Astrocyte (in vitro differentiated cells and primary cell): ENCODE results near the gene SMARCD2. TPM values are rescaled to one million over a fixed set of nuclear protein-coding genes. Genes with fewer than 3 reads are reported as not detected.

ENCODE experiments used
- DNase-seq: peaks from one replicate; pipeline ENCODE4 v3.0.0-alpha.2; 2010; ENCODE audit warnings: low read depth
- FAIRE-seq: peaks from 2 replicates; lab custom pipeline; 2011; peaks lifted over from hg19 to GRCh38; lab: Jason Lieb, UNC
- H2AFZ ChIP-seq: 2 replicates; pipeline ENCODE4 v1.6.0; 2012; ENCODE audit warnings: low read depth, low read length, inconsistent platforms
- H3K27ac ChIP-seq: 2 replicates; pipeline ENCODE4 v1.5.1; 2011; ENCODE audit warnings: low read depth, low read length, inconsistent platforms
- H3K27me3 ChIP-seq: 2 replicates; pipeline ENCODE4 v1.6.0; 2011; ENCODE audit warnings: low read length, inconsistent platforms; ENCODE audit not compliant: insufficient read depth
- H3K36me3 ChIP-seq: 2 replicates; pipeline ENCODE4 v1.5.1; 2011; ENCODE audit warnings: low read length, inconsistent platforms; ENCODE audit not compliant: insufficient read depth
- H3K4me1 ChIP-seq: 2 replicates; pipeline ENCODE4 v1.5.1; 2011; ENCODE audit warnings: low read length, inconsistent platforms; ENCODE audit not compliant: insufficient read depth
- H3K4me2 ChIP-seq: 2 replicates; pipeline ENCODE4 v1.6.0; 2012; ENCODE audit warnings: low read length, inconsistent platforms
- H3K4me3 ChIP-seq: 2 replicates; pipeline ENCODE4 v1.5.1; 2011; ENCODE audit warnings: low read depth, mild to moderate bottlenecking, low read length, inconsistent platforms; ENCODE audit not compliant: insufficient read depth
- H3K79me2 ChIP-seq: 2 replicates; pipeline ENCODE4 v1.6.0; 2012; ENCODE audit warnings: mild to moderate bottlenecking, low read length, inconsistent platforms; ENCODE audit not compliant: insufficient read depth
- H3K9ac ChIP-seq: 2 replicates; pipeline ENCODE4 v1.6.0; 2012; ENCODE audit warnings: mild to moderate bottlenecking, low read length, inconsistent platforms
- H3K9me3 ChIP-seq: 2 replicates; pipeline ENCODE4 v1.5.1; 2012; ENCODE audit warnings: low read depth, mild to moderate bottlenecking, low read length, inconsistent platforms; ENCODE audit not compliant: insufficient read depth
- H4K20me1 ChIP-seq: 2 replicates; pipeline ENCODE4 v1.6.0; 2012; ENCODE audit warnings: low read length, inconsistent platforms; ENCODE audit not compliant: insufficient read depth
- H3K27ac Mint-ChIP-seq: one replicate; pipeline ENCODE4 v1.8.0; 2021; ENCODE audit warnings: mild to moderate bottlenecking, mixed read lengths; ENCODE audit not compliant: unreplicated experiment
- H3K27me3 Mint-ChIP-seq: one replicate; pipeline ENCODE4 v1.8.0; 2021; ENCODE audit warnings: low read depth, mixed read lengths; ENCODE audit not compliant: unreplicated experiment
- H3K36me3 Mint-ChIP-seq: one replicate; pipeline ENCODE4 v1.8.0; 2021; ENCODE audit warnings: low read depth, mixed read lengths; ENCODE audit not compliant: unreplicated experiment
- H3K4me1 Mint-ChIP-seq: one replicate; pipeline ENCODE4 v1.8.0; 2021; ENCODE audit warnings: low read depth, mixed read lengths; ENCODE audit not compliant: unreplicated experiment
- H3K4me3 Mint-ChIP-seq: one replicate; pipeline ENCODE4 v1.8.0; 2021; ENCODE audit warnings: mild to moderate bottlenecking, moderate library complexity, mixed read lengths; ENCODE audit not compliant: unreplicated experiment
- H3K9me3 Mint-ChIP-seq: one replicate; pipeline ENCODE4 v1.8.0; 2021; ENCODE audit warnings: mild to moderate bottlenecking, mixed read lengths; ENCODE audit not compliant: unreplicated experiment
- EZH2 ChIP-seq: IDR thresholded peaks from 2 replicates; pipeline ENCODE4 v1.6.1; 2012; ENCODE audit warnings: mild to moderate bottlenecking, low read length, inconsistent platforms; ENCODE audit not compliant: insufficient read depth
- total RNA-seq: library from RNA; stranded (reverse); gene quantifications from 2 replicates; pipeline ENCODE4 v1.2.1, GENCODE V29; 2021
- TF ChIP-seq, protein P1 (sequence below): IDR thresholded peaks from 2 replicates; pipeline ENCODE4 v1.5.1; 2011; ENCODE audit warnings: low read depth, mild to moderate bottlenecking, inconsistent platforms, low read length, moderate library complexity; ENCODE audit not compliant: insufficient read depth

The SMARCD2 gene
- total RNA-seq, 1 donor from 2014 or later = 33.9 TPM

DNA sequence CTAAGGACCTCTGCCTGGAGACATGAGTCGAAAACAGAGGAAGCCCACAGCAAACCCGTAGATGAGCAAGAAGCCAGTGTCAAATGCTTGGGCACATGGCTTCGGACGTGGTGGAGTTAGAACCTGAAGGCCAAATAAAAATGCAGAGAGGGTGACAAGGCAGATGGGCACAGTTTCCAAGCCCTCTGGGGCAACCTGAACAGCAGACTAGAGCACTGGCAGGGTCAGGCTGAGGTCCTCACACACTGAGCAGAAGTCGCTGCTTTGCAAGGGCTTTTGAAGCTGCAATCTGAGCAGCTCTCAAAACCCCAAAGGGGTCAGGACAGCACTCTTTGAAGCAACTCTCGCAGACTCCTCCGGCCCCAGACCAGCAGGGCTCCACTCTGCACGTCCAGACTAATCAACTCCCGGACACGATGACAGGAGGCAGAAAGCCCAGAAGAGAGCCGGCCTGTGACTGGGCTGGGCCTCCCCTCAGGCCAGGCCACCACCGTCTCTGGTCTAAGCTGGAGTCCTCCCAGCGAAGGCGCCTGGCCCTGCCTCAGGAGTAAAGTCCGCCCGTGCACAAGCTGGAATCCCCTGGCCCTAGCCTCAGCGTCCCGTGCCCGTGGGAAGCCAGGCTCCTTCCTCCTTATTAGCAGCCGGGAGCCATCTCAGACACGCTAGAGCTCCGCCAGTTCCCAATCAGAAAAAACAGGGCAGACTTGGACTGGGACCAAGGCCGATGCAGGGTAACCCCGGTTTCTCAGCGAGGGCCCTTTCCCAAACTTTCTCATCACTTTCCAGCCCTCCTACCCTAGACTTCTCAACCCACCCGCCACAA lies 924 bp downstream of the SMARCD2 start:
- FAIRE-seq (no peak), DNase-seq (peak; percentile 18)
- Mint-ChIP-seq H3K4me3 (peak overlapping the region; percentile 94), H3K36me3 (no peaks in the 10 kb centered on the region), H3K4me1 (peaks cover 7% of the 10 kb centered on the region), H3K27me3 (no peaks in the 10 kb centered on the region), H3K9me3 (no peaks in the 10 kb centered on the region), H3K27ac (peak overlapping the region; percentile 89)
- Histone ChIP-seq H3K79me2 (peaks cover 55% of the 10 kb centered on the region), H3K9me3 (no peaks in the 10 kb centered on the region), H4K20me1 (peaks cover 53% of the 10 kb centered on the region), H3K36me3 (no peaks in the 10 kb centered on the region), H3K27me3 (no peaks in the 10 kb centered on the region), H3K27ac (peak overlapping the region; percentile 60), H3K4me3 (peak overlapping the region; percentile 88), H3K4me1 (peaks cover 14% of the 10 kb centered on the region), H3K9ac (peak overlapping the region; percentile 92), H3K4me2 (peak overlapping the region; percentile 100), H2AFZ (peak overlapping the region; percentile 70)
- no peak for TF ChIP-seq EZH2
- TF ChIP-seq, protein P1, sequence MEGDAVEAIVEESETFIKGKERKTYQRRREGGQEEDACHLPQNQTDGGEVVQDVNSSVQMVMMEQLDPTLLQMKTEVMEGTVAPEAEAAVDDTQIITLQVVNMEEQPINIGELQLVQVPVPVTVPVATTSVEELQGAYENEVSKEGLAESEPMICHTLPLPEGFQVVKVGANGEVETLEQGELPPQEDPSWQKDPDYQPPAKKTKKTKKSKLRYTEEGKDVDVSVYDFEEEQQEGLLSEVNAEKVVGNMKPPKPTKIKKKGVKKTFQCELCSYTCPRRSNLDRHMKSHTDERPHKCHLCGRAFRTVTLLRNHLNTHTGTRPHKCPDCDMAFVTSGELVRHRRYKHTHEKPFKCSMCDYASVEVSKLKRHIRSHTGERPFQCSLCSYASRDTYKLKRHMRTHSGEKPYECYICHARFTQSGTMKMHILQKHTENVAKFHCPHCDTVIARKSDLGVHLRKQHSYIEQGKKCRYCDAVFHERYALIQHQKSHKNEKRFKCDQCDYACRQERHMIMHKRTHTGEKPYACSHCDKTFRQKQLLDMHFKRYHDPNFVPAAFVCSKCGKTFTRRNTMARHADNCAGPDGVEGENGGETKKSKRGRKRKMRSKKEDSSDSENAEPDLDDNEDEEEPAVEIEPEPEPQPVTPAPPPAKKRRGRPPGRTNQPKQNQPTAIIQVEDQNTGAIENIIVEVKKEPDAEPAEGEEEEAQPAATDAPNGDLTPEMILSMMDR = no peak

DNA sequence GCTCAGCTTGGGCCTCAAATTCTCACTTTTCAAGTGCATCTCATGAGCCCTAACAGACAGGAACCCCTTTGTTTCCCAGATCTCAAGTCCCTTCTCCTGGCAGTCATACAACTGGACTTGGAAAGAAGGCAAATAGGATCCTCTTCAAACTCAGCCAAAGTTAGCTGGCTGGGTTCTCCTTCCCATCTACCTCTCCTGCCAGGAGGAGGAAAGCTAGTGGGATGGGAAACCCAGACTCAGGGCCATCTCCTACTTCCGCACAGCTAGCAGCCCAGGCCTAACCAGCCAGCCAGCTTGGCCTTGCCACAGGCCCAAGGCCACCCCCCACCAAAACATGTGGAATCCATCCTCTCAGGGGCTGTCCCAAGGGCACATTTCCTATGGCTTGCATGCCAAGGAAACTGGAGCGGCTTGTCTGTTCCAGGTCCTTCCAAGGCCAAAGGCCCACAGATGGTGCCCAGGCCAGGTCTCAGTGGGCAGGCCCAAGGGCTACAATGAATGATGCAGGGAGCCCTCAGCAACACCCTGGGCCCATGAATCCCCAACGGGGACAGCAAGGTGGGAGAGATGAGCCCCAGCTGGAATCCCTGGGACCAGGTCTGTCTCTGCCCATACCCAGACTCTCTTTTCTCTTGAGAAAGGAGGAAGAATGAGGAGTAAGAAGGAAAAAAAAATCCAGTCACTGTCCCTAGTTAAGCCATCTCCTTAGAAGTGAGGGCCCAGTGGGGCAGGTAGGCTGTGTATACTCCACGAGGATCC lies 1.7 kb downstream of the SMARCD2 start:
- peaks cover 14% of the 10 kb centered on the region for H3K4me1 ChIP-seq
- H3K79me2 ChIP-seq = peaks cover 57% of the 10 kb centered on the region
- H3K36me3 Mint-ChIP-seq = no peaks in the 10 kb centered on the region
- H3K9me3 Mint-ChIP-seq = no peaks in the 10 kb centered on the region
- peak overlapping the region; percentile 92 for H3K9ac ChIP-seq
- H3K4me3 Mint-ChIP-seq = peak overlapping the region; percentile 94
- H3K27ac Mint-ChIP-seq = peak overlapping the region; percentile 89
- FAIRE-seq (no peak), DNase-seq (no peak)
- H3K4me3 ChIP-seq = peak overlapping the region; percentile 88
- H3K4me2 ChIP-seq = peak overlapping the region; percentile 100
- no peak for TF ChIP-seq EZH2
- TF ChIP-seq, protein P1 = no peak
- H3K27me3 Mint-ChIP-seq = no peaks in the 10 kb centered on the region
- H3K4me1 Mint-ChIP-seq = peaks cover 7% of the 10 kb centered on the region
- H2AFZ ChIP-seq = no peak overlapping the region
- H3K9me3 ChIP-seq = no peaks in the 10 kb centered on the region
- H3K27ac ChIP-seq = no peak overlapping the region
- no peaks in the 10 kb centered on the region for H3K27me3 ChIP-seq
- peaks cover 53% of the 10 kb centered on the region for H4K20me1 ChIP-seq
- peaks cover 5% of the 10 kb centered on the region for H3K36me3 ChIP-seq
